Lung (tissue), 12 donors: ENCODE measurements around the gene RABL3. TPM values are rescaled to one million over a fixed set of nuclear protein-coding genes. Genes with fewer than 3 reads are reported as not detected.

Experiments used
- ATAC-seq: fragments of 200-7000 bp; cut with Tn5 transposase; one replicate; pipeline ENCODE4 v1.9.1; 2020; ENCODE audit warnings: moderate number of reproducible peaks; ENCODE audit not compliant: insufficient read depth, low FRiP score
- DNase-seq, 3 donors: peaks; one replicate each; pipeline ENCODE4 v3.0.0-alpha.2; 2013 to 2017
- H3K27ac ChIP-seq, 2 donors: one replicate each; pipeline ENCODE4 v1.5.1; 2013; ENCODE audit warnings: mild to moderate bottlenecking in 2 of 2, moderate library complexity in 2 of 2, control low read depth in 1 of 2, inconsistent platforms in 1 of 2, low read depth in 1 of 2, low read length in 1 of 2
- H3K27me3 ChIP-seq, 3 donors: one replicate each; pipeline ENCODE4 v1.5.1; 2013; ENCODE audit warnings: low read length in 2 of 3; ENCODE audit not compliant: control insufficient read depth in 3 of 3, insufficient read depth in 3 of 3
- H3K36me3 ChIP-seq, 4 donors: one replicate each; pipeline ENCODE4 v1.5.1; 2013; ENCODE audit warnings: low read length in 4 of 4, mild to moderate bottlenecking in 1 of 4, moderate library complexity in 1 of 4; ENCODE audit not compliant: control insufficient read depth in 4 of 4, insufficient read depth in 4 of 4
- H3K4me1 ChIP-seq, 5 donors: one replicate each; pipeline ENCODE4 v1.5.1; 2013; ENCODE audit warnings: low read length in 5 of 5, mild to moderate bottlenecking in 2 of 5, moderate library complexity in 1 of 5; ENCODE audit not compliant: control insufficient read depth in 5 of 5, insufficient read depth in 5 of 5
- H3K4me3 ChIP-seq: one replicate; pipeline ENCODE4 v1.5.1; 2013; ENCODE audit warnings: mild to moderate bottlenecking, control low read depth, moderate library complexity
- H3K9ac ChIP-seq, 2 donors: one replicate each; pipeline ENCODE4 v1.5.1; 2013; ENCODE audit warnings: low read length in 2 of 2, control low read depth in 1 of 2; ENCODE audit not compliant: insufficient read depth in 1 of 2
- H3K9me3 ChIP-seq, 4 donors: one replicate each; pipeline ENCODE4 v1.5.1; 2013; ENCODE audit warnings: low read length in 3 of 4, mild to moderate bottlenecking in 1 of 4, moderate library complexity in 1 of 4; ENCODE audit not compliant: control insufficient read depth in 4 of 4, insufficient read depth in 3 of 4
- CTCF ChIP-seq: IDR thresholded peaks from 2 replicates; pipeline ENCODE4 v1.5.1; 2012; ENCODE audit warnings: mild to moderate bottlenecking; ENCODE audit errors: control extremely low read depth, extremely low read depth
- WGBS, 2 donors: extraction: QIAGEN DNeasy Blood & Tissue Kit; methylation state at CpG; one replicate each; pipeline ENCODE4 v1.1.7; 2013; 5-methylcytosine and 5-hydroxymethylcytosine counted together
- polyA plus RNA-seq, 2 donors: library from polyadenylated mRNA; stranded (reverse); fragments of 200-250 nt; gene quantifications; one replicate each; pipeline ENCODE4 v1.2.1, GENCODE V29; 2013
- total RNA-seq, 2 donors: library from RNA; depleted of rRNA in 1 of 2; stranded (reverse); fragments of >200 nt in 1 of 2; gene quantifications; one replicate each; pipeline ENCODE4 v1.2.1, GENCODE V29; 2014 to 2021
- donor health status: control.
- donor health status: control.
- donor health status: Bipolar disorder and iron deficiency.
- donor health status: healthy.
- donor health status: DM: yes; HTN: yes; CAD: no.

RABL3 gene
- total and polyA plus RNA-seq, 4 donors = 4.3 to 17.1 (median 14.0) TPM

DNA sequence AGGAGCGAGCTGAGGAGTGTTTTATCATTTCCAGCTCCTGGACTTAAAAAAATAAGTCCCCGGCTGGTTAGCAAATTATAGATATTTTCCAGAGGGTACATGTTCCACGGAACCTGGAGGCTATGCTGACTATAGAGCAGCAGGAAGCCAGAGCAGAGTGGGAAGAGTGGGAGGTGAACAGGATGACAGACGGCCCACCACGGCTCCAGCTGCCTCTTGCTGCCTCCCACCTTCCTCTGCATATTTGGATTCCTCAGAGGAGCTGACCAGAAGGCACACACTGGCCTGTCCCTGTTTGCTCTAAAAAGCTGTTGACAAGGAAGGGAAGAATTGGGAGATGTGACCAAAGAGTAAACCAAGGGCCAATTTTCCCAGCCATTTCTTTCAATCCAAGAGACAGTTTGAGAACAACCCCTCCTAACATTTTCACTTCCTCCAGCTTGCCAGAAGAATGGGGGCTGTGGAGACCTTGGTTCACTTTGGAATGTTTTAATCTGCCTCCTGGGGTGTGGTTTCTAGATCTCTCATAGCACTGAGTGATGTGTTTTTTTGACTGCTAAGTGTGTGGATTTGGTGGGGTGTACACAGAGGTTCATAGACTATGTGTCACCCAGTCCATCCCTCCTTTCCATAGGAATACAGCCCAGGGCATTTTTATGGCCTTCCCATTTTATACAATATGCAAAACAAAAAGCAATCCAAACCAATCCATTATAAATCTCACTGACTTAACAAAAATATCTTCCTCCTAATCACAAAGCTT lies 97.1 kb downstream of the RABL3 start:
- 62 to 64% methylated on average over 5 of the region's 5 CpGs for WGBS, 2 donors
- H3K9me3 ChIP-seq = no peaks in the 10 kb centered on the region
- H3K36me3 ChIP-seq = no peaks in the 10 kb centered on the region
- ATAC-seq (peak; percentile 19), DNase-seq (no peak)
- no peak overlapping the region for H3K9ac ChIP-seq
- peak overlapping the region in 1 of 2 donors; percentile 21 for H3K27ac ChIP-seq
- H3K4me3 ChIP-seq = no peak overlapping the region
- H3K4me1 ChIP-seq = peaks cover 0 to 8% (median 0%) of the 10 kb centered on the region in 5 donors
- no peak for TF ChIP-seq CTCF
- no peaks in the 10 kb centered on the region for H3K27me3 ChIP-seq

GRCh38 chr3:120642368-120642948 lies 99.9 kb downstream of the RABL3 start:
- no peak for TF ChIP-seq CTCF
- H3K27ac ChIP-seq = no peak overlapping the region
- H3K4me1 ChIP-seq = peaks cover 0 to 8% (median 0%) of the 10 kb centered on the region in 5 donors
- no peak overlapping the region for H3K4me3 ChIP-seq
- DNase-seq (no peak), ATAC-seq (no peak)
- 35 to 49% methylated on average over 4 of the region's 4 CpGs for WGBS, 2 donors
- H3K9ac ChIP-seq = no peak overlapping the region
- H3K36me3 ChIP-seq = no peaks in the 10 kb centered on the region
- H3K9me3 ChIP-seq = no peaks in the 10 kb centered on the region
- H3K27me3 ChIP-seq = no peaks in the 10 kb centered on the region

DNA sequence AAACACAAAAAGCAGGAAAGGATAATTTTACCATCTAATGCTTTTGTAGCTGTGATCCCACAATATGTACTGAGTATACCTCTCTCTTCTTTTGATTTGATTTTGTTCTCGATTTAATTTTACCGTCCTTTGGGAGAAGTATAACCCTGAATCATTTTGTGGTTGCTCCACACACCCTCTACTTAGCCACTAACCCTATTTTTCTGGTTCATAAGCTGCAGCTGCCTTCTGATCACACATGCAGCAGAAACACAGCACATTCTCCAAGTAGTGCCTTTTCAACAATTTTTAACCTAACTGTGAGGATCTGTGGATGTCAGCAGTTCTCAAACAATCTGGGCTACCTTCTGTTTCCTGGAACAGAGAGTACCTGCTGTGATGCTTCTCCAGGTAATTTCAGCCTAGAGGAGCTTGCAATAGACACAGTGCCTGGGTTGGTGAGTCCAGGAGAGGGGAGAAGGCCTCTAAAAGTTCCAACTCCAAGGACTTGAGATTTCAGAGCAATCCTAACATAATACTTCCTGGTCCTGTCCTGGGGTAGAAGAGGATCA lies 100.5 kb downstream of the RABL3 start:
- DNase-seq (no peak), ATAC-seq (no peak)
- Histone ChIP-seq H3K9me3 (no peaks in the 10 kb centered on the region), H3K4me3 (no peak overlapping the region), H3K36me3 (no peaks in the 10 kb centered on the region), H3K27ac (no peak overlapping the region), H3K9ac (no peak overlapping the region), H3K27me3 (no peaks in the 10 kb centered on the region), H3K4me1 (peaks cover 0 to 7% (median 0%) of the 10 kb centered on the region in 5 donors)
- WGBS, 2 donors = 91% methylated on average over 2 of the region's 2 CpGs
- no peak for TF ChIP-seq CTCF
